Brain pericyte (primary cell): ENCODE measurements around the gene UROC1.

Experiments used
- DNase-seq: peaks from one replicate; pipeline ENCODE4 v3.0.0-alpha.2; 2012; ENCODE audit warnings: low read depth, low spot score

The UROC1 gene

DNA sequence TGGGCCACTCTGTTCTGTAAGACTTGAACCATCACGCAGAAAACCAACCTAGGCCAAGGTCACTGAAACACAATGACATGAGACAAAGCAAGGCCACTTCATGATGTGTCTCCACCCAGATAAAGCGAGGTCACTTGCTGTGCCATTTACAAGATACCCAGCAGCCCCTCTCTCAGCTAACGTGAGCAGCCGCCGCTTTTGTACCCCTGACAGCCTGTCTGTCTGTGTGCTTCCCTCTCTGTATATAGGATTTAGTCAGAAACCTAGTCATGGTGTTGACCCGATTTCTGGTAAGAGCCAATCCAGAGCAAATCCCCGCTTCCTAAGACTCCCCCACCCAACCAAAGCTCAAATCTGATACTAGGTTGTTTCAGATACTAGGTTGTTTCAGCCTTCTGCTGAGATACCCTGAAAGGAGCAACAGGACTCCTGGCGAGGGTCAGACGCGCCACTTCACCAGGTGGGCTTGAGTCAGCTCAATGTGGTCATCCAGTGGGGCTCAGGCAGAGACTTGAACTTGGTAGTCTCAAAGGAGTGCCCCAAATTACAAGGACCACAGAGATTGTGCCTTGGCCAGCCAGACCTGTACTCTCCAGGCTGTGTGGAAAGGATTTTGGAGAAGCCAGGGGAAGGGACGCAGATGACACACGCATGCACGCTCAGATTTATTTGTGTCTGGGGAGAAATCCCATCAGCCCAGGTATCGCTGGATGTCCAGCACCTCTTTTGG, 38.8 kb downstream of the UROC1 start:
- no peak for DNase-seq

DNA sequence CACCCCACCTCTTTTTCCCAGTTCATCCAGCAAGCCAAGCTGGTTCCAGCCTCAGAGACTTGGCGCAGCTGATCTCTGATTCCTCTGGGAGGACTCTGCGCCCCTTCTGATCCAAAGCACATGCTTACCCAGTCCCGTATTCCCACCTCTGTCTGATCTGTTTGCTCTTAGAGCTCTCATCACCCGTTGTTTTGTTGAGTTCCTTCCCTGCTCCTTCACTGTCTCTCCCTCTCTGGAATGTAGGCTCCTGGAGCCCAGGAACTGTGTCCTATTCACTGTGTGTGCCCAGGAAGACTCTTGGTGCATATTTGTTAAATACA, 40.6 kb downstream of the UROC1 start:
- DNase-seq, result no peak

DNA sequence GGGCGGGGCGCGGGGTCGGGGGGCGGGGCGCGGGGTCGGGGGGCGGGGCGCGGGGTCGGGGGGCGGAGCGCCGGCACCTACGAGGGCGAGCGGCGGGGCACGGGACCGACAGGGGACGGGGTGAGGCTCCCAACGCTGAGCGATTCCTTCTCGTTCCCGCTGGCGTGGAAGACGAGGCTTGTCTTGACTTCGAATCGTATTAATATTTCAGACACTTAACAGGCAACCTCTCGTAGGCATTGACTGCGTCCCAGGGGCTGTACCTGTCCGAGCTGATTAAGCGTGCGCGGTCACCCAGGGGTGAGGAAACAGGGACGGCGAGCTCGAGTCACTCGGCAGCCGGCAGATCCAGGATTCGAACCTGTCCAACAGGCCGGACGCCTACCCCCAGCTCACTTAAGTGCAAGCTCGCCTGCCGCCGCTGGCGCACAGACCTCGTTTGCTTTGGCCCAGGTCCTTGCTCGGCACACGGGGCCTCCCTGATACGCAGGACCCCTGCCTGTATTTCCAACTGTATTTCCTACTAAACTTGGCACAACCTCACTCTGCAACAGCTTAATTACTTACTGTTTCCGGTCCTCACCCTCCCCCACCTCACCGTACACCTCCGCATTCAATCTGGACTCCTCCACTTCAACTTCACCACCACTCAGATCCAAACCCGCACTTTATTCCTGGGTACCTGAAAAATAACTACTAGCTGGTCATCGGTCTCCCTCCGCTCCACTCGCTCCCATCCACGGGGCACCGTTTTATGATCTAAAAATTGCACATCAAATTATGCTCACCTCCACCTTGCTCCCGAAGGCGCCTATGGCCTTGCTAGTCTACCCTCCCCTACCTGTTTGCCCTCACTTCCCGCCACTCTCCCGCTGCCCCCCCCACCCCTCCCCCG, 41.2 kb downstream of the UROC1 start:
- DNase-seq, result no peak

DNA sequence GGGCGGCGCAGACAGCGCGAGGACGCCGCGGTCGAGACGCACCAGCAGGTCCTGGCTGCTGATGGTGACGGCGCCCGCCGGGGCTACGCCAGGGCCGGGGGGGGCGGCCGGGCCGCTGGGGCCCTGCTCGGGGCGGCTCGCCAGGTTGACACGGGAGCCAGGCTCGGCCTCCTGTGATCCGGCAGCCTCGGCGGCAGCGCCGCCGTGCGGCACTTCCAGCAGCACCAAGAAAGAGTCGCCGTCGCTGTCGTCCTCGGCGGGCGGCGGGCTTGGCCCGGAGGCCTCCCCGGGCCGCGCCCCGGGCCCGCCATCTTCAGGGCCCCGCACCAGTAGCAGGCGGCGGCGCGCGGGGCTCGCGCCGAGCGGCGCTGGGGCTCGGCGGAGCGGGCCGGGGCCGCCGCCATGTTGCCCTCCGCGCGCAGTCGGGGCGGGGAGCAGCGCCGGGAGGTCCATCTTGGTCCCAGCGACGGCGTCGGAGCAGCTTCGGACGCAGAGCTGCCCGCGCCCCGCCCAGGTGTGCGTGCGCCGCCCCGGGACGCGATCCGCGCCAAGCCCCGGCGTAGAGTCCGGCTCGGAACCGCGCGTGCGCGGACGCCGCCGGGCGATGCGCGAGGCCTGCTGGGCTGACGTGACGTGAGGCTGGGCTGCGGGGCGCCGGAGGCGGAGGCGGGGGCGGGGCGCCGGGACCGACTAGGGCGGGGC, 42.0 kb downstream of the UROC1 start, which contains the start of gene ZXDC:
ZXDC (minus strand) TSS at position 479 of the 702 bp plus-strand sequence; CDS start at position 453, 26 bp downstream.
- peak; percentile 66 for DNase-seq

DNA sequence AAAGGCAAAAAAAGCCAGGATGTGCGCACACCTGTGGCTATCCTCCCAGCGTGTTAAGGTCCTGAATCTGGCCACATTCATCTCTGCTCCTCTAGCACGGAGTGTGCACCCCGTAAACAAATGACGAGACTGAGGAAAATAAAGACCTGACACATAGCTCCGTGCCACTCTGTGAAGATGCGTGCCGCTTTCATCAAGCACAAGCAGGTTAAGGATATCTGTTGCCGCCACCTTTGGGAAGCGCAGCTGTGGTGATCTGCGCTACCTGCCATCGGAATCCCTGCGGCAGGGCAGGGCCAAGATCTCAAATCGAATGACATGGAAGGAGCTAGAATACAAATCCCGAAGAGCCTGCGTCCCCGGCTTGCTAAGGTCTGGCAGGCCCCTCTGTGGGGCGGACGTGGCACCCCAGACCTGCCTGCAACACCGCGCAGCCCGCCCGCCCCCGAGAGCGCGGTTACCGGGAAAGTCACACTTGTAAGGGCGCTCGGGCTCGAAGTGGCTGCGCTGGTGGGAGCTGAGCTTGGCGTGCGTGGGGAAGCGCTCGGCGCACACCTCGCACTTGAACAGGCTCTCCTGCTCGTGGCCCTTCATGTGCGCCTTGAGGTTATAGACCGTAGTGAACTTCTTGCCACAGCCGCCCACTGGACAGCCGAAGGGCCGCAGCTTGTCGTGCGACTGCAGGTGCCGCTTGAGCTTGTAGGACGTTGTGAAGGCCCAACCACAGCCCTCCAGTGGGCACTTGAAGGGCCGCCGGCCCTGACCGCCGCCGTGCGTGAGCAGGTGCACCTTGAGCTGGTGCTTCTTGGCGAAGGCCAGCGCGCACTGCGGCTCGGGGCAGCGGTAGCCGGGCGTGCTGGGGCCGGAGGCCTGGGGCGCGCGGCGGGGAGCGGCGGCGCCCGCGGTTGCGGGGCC, 42.8 kb downstream of the UROC1 start:
- DNase-seq, result no peak

DNA sequence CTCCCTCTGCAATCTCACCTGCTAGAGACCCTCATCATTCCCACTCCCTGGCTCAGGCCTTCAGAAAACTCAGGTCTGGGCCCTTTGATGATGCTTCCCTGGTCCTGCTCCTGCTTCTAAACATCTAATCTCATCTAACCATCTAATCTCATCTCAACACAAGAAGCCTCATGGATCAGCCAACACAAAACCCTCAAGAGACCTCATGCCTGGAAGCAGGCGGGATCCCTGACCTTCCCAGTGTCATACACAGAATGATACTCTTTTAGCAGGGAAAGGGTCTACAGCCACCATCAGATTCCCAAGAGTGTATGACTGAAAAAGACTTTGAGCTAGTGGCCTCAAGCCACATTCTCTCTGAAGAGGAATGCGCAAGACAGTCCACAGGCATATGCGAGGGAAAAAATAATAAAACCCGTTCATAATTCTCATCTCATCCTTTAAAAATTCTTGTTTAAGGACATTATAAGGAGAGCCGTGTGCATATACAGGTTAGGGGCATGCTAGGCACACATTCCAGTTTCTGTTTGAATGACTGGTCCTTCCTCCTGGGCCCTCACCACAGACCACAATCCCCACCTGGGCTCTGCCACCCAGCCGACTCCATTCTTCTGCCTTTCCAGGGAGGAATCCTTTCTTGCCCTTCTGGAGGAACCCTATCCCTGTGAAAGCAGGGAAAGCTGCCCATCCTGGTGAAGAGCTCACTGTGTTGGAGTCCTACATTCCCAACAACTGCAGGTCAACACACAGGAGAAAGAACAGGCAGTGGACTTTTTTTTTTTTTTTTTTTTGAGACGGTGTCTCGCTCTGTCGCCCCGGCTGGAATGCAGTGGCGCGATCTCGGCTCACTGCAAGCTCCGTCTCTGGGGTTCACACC, 44.0 kb downstream of the UROC1 start:
- DNase-seq, result no peak

DNA sequence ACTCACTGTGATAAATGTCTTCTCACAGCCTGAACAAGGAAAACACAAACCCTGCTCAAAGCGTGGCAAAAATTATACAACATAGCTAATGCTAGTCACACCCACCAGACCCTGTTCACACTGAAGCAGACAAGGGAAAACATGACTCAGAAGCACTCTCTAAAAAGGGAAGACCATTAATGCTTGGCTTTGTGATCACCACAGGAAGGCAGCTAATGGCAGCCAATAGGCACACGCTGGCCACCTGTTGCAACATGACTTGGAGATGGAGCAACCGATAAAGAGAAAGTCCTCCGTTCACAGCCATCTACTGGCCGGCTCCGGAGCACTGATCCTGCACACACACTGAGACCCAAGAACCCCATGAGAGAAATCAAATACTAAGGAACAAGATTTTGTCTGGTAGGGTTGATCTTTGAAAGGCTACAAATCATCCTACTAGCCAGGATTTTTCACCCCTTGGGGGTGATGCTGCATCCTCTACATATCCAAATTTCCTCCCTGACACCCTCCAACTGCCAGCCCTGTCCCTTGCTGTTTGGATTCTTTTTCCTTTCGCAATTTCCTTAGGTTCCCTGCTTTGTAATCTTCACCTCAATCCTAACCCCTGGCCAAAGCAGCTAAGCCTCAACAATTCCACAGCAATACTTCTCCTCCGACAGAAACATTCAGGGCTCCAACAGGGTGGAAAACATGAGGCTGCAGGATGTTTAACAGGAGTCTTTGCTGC, 45.1 kb downstream of the UROC1 start:
- no peak for DNase-seq

DNA sequence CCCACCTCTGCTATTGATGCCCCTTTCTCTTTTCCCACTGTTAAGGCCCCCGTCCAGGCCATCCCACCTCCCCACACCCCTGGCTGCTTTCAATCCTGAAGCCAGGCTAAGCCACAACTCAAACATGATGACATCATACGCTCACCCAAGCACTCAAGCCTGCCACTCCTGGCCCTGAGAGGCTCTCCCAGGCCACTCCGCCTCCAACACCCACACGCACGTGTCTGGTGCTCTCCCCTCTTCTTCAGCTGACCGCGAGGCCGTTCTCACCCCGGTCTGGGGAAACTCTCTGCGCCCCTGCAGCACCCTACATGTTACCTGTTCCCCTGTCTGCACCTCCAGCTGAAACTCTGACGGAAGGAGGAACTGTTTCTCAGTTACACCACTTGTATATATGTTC, 48.1 kb downstream of the UROC1 start:
- DNase-seq, result no peak

- no peak for DNase-seq
These were observed 49.3 kb downstream of the UROC1 start for GRCh38 chr3:126468028-126468891.

GRCh38 chr3:126467611-126467955, 50.0 kb downstream of the UROC1 start:
- DNase-seq, result no peak

DNA sequence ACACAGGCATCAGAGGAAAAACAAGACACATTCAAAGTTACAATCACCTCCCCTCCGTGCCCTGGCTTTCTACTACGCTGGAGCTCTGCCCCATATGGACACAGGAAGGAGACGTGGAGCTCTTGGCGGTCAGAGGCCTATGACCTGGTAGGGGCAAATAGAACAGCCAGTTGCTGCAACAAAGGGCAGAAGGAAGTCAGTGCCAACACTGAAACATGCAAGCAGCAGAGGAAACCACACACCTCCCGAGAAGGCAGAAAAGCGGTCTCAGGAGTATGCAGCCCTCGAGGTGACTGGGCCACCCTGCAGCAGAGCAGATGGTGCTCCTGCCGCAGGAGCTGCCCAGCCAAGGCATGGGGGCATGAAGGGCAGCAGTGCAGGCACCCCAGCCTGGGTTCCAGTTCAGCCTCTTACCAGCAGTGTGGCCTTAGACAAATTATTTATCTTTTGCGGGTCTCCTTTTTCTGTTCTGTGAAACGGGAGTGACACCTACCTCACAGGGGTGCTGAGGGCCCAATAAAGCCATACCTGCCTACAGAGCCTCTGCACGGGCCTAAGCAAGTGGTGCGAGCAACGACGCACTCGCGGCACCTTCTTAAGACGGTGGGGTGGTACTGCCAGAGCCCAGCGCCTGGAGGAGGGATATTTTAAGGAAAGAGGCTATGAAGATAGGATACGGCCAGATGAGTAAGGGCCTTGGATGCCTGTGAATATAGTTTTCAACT, 50.5 kb downstream of the UROC1 start:
- DNase-seq, result no peak

DNA sequence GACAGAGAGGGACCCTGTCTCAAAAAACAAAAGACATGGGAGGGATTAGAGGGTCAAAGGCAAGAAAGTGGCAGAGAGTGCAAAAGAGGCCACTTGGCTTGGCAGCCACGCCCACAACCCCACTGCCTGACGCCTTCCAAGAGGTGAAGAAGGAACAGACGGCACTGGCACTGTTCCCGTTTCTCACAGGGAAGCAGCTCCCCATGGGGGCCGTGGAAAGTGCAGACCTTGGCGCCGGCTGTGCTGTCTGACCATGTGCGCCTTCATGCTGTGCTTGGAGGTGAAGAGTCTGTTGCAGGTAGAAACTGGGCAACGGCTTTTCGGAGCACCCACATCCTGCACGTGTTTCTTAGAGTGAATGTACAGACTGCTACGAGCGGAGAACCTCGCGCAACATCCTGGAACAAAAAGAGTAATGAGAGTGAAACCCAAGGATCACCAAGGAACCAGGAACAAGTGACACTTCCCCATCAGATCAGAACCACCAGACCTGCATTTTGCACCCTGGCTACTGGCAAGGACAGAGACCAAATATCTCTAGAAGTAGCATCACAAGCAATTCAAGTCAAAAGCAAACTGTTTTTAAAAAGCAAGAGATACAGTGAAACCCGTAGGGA, 51.5 kb downstream of the UROC1 start:
- DNase-seq, result no peak

DNA sequence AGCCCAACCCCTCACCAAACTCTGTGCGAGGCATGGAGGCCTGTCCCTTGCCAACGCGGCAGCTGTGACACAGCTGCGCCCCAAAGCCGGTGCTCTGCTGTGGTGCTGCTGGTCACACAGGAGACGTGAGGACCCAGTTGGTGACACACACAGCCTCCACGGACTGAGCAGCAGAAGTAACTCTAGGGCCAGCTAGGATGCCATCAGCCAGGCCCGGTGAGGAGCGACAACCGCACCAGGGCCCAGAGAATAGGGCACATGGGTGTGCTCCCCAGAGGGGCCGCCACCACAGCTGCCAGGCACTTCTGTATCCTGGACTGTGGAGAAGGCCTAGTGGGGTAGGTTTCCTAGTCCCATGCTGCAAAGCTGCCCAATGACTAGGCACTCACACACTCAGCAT, 52.6 kb downstream of the UROC1 start:
- no peak for DNase-seq

GRCh38 chr3:126464494-126464893, 53.1 kb downstream of the UROC1 start:
- no peak for DNase-seq

DNA sequence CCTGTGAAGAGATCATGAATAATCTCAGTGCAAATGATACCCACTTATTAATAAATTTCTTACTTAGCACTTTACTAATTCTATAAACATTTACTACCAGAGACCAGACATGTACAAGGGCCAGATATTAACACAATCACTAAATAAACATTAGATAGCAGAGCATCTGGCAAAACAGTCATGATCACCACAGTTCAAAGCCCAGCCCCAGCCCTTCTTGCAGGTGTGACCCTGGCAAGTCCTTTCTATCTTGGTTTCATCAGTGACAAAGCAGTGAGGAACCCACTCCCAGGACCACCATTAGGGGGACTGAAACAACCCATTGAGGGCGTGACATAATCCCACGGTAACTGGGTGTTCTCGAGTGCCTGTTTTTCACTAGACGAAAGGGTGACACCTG, 53.5 kb downstream of the UROC1 start:
- no peak for DNase-seq

DNA sequence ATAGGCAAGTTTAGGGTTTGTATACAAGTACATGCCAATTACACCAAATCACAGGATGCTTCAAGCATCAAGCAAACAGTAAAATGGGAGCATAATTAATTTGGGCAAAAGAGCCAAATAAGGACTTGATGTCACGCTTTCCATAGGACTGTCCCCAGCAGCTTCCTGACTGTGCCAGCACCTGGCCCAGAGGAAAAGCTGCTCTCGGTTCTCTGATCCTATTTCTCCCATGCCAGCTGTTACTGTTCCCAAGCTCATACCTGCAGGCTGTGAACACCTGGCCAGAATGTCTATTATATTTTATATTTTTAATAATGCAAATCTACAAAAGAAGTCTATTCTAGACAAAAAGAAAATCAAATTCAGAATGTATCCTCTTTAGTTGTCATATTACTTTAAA, 54.1 kb downstream of the UROC1 start:
- DNase-seq, result no peak

DNA sequence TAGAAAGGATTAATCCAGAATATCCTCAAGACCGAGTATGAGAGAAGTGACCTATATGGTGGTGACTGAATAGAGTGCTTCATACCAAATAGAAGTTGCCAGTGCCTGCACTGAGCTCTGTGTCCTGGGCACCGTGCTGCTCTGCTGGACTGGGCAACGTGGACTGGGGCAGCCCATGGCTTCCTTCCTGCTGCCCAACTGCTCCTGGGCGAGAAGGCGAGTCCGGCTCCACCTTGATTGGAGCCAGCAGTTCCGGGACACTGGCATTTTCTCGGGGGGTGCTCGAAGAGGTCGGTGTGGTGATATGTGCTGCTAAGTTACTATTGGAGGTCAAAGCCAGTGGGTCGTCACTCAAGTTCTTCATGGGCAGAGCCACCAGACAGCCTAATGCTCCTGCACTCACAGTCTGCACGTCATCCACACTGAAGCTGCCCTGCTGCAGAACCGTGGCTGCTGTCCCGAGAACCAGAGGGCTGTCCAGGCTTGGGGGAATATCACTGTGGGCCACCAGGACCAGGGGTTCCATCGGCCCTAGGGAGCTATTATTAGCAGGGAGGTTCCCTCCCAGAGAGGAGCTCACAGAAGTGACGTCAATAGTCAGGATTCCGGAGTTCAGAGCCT, 56.0 kb downstream of the UROC1 start:
- no peak for DNase-seq
